NOMO-1 treated with dmso at 0.1 percent for 144 hours (cell line): ENCODE measurements around the gene EOLA2.
"Not testable (repeated sequence)": the region's sequence is repeated elsewhere in the genome, so short reads cannot be mapped to it uniquely, and the experiment has no call there.

Experiments
- DNase-seq: peaks from one replicate; lab custom pipeline; 2025; ENCODE audit not compliant: unreplicated experiment; lab: John Stamatoyannopoulos, UW

The EOLA2 gene

DNA sequence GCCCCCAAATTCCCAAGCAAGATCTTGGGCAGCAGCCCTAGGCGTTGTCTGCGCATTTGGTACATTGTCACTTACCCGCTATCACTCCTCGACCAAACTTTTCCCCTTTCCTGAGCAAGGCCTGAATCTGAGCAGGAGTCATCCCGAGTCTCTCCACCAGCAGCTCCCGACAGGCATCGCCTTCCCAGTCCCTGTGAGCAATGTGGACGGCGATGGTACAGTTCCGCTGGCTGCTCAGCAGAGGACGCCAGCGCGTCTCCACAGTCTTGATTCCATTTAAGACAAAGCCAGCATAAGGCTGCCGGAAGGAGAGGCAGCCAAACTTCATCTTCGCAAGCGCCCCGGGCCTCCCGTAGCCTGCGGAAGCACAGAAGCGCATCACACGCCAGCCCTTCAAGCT lies 4.7 kb downstream of the EOLA2 start:
- DNase-seq = not testable (repeated sequence)

DNA sequence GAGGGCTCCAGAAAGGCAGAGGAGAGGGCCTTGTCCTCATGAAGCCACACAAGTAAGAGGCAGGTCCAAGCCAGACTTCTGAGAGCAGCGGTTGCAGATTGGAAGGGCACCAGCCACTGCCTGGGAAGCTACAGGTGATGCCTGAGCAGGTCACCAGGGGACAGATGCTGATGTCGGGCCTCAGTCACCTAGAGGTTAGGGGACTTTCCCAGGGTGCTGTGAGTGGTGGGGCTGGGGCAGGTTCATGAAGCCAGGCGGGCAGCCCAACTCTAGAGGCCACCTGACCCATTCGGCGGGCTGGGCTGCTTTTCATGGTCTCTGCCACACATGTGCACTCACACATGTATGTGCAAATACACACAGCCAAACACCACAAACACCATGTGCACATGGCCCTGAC lies 5.3 kb downstream of the EOLA2 start:
- DNase-seq = not testable (repeated sequence)

DNA sequence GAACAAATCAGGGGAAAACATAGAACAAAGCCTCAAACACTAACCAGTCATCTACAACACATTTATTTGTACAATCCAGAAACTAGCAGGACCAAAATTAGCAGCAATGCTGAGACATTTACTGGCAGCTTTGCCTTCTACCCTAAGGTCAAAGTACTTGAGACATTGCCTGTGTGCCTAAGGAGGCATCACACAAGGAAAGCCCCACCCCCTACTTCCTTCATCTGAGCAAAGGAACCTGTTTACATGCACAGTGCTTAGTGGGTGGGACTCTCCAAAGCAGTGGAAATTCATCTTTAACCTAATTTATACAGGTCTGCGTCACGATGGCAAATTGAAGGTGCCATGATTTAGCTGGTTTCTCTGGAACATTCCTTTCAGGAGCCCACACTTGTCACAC lies 6.1 kb downstream of the EOLA2 start:
- not testable (repeated sequence) for DNase-seq

DNA sequence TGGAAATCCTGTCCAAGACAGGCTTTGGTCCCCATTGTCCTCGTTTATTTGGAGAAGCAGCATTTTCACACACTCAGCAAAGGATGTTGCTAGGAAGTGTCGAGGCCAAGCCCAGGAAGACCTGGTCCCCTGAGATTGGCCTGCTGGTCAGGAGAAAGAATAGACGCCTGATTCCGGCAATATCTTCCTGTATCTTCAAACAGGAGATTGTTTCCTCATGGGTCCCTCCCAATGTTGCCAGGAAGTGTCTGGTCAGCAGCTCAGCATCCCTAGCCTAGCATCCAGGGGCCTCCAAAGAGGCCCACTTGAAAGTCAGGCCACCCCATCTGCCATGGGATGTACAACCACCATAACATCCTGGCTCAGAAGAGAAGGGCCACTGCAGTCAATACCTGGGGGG lies 6.9 kb downstream of the EOLA2 start:
- not testable (repeated sequence) for DNase-seq

DNA sequence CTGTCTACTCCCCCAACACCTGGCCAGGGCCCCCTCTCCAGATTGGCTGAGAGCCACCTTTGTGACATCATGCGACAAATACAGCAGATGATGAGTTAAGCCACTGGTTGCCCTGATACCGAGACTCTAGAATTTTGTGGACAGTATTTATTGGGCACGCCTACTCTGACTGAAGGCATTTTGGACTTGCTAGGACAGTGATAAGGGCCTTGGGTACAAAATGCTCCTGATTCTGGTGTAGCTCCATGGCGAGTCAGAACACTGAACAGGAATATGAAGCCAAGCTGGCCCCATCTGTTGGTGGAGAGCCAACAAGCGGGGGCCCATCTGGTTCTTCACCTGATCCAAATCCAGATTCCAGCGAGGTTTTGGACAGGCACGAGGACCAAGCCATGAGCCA lies 8.9 kb downstream of the EOLA2 start, which contains the start of gene HSFX4:
TSS of gene HSFX4 (plus strand) at position 174 of the 400 bp plus-strand sequence. CDS start at position 246, 72 bp downstream.
- not testable (repeated sequence) for DNase-seq

DNA sequence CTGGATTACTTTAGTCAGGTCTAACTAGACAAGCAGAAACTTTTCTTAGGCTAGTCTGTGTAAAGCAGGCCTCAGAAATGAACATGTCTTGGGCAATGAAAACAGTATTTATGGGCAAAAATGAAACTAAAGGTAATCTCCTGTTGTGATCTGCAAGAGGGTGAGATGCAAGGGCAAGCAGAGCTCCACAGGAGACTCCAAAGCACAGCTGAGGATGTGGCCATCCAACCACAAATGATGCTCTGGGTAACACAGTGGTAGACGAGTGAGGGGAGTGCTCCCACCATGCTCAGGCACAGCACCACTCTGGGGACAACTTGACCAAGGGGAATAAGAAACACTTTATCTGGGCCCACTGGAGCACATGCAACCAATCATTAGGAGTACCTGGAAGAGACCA lies 9.7 kb downstream of the EOLA2 start:
- DNase-seq = not testable (repeated sequence)

DNA sequence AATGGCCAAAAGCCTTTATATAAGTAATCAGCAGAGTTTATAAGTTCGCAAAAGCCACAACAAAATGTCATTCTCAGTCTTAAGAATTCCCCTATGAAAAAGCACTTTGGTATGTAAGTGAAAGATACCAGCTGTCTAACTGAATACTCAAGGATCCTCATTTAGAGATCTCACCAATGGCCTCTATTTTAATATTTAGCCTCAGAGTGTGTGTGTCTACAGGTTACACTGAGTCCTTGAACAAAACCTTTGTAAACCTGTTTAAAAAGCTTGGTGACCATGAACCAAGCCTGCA lies 10.4 kb downstream of the EOLA2 start:
- not testable (repeated sequence) for DNase-seq

DNA sequence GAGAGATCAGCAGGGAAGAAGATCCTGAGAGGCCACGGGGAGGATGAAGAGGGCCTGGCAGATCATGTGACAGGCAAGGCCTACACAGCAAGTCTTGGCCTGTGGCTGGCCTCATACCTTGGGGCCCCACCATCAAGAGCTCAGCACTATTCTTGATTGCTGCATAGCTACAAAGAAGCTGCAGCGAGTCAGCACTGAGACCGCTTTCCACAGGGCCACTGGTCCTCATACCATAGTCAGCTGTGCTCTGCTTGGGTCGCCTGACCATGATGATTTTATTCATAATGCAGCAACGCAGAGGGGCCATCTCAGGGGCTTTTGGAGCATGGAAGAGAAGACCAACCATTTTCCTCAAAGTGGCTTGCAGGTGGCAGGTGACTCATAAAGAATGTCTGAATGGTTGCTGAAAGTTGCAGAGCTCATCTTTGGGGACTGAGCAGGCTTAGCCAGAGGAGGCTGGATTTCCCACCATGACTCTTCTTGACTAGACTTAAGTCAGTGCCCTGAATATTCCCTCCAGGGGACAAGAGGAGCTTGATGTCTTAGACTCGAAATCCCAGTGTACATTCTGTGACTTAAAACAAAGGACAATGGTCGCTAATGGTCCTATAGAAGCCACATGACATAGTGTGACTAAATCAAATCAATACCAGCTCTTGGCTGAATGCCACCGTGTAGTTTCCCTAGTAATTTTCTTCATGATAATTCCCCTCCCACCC lies 10.9 kb downstream of the EOLA2 start:
- not testable (repeated sequence) for DNase-seq

DNA sequence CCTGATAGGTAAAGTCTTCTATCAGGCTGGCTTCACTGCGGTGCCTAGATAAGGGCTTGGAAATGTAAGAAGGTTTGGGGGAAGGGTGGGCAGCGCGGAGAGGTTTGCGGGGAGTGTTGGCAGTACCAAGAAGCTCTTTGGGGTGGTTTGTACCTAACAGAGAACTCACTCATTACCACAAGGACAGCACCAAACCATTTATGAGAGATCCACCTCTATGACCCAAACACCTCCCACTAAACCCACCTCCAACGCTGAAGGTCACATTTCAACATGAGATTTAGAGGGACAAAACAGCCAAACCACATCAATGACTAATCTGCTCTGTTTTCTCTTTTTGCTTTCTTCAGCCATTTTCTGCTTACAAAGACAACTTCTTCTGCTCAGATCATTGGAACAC lies 13.9 kb downstream of the EOLA2 start:
- DNase-seq = not testable (repeated sequence)

DNA sequence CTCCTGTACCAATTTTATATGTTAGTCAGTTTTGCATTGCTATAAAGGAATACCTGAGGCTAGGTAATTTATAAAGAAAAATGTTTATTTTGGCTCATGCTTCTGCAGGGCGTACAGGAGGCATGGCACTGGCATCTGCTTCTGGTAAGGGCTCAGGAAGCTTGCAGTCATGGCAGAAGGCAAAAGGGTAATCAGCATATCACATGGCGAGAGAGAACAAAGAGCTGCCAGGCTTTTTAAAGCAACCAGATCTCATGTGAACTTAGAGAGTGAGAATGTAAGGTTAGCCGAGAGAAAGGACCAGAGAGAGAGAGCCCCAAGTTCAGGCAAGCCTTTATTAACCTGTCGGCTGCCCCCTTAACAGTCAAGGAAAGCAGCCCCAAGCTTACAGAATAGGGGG lies 14.5 kb downstream of the EOLA2 start:
- DNase-seq = not testable (repeated sequence)

DNA sequence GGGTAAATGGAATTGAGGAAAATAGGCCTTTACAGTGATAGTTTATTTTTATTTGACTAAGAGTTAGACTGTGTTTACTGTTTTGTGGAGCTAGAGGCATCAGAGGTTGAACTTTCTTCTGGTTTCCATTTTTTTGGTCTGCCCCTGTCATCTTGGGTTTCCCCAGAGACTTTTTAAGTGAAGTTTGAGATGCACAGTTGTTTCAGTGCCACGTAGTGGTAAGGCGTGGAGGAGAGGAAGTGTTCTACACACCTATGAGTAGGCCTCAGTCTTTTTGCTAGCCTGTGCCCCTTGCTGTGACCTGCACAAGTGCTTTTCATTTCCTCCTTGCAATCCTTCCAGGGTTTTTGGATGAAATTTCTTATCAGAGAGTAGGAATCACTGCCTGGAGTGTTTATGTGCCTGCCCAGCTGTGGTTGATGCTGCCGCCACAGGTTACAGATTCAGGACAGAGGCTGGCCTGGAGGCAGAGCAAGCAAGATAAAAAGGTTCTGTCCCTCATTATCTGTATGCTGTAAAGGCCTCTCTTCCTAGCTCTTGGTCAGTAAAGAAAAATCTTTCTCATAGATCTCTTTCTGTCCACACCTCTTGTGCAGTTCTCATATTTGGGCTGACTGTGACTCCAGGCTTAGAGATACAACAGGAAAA lies 21.4 kb downstream of the EOLA2 start:
- no peak for DNase-seq

DNA sequence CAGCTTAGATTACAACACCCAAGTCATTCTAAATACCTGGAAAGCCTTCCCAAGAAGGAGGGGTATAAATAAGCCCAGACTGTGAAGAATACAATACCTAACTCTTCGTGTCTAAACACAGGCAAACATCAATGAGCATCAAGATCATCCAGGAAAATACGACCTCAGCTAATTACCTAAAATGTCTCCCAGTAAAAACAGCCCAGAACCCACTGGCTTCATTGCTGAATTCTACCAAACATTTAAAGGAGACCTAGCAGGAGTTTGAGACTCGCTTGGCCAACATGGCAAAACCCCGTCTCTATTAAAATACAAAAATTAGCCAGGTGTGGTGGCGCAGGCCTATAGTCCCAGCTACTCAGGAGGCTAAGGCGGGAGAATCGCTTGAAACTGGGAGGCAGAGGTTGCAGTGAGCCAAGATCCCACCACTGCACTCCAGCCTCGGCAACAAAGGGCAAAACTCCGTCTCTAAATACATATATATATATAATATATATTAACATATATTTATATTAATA lies 28.1 kb downstream of the EOLA2 start:
- DNase-seq = no peak

DNA sequence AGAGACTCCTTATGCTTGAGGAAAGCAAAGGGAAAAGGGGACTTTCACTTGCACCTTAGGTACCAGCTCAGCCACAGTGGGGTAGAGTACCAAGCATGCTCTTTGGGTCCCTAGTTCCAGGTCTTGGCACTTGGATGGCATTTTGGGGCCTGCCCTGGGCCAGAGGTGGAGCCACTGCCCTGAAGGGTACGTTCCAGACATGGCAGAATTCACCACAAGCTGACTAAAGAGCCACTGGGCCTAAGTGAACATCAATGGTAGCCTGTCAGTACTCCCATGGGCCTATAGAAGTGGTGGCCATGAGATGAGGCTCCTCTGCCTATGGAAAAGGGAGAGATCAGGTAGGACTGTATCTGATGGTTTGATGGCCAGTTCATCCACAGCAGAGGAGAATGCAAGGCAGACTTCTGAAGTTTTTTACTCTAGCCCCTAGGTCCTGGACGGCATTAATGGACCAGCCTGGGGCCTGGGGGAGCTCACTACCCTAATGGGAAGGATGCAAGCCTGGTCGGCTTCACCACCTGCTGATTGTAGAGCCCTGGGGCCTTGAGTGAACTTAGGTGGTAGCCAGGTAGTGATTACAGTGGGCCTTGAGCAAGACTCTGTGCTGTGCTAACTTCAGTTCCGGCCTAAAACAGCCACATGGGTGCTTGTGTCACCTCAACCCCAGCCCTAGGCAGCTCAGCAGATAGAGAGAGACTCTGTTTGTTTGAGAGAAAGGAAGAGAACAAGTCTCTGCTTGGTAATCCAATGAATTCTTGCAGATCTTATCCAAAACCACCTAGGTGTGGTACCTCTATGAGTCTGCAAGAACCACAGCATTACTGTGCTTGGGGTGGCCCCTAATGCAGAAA lies 28.7 kb downstream of the EOLA2 start:
- no peak for DNase-seq

DNA sequence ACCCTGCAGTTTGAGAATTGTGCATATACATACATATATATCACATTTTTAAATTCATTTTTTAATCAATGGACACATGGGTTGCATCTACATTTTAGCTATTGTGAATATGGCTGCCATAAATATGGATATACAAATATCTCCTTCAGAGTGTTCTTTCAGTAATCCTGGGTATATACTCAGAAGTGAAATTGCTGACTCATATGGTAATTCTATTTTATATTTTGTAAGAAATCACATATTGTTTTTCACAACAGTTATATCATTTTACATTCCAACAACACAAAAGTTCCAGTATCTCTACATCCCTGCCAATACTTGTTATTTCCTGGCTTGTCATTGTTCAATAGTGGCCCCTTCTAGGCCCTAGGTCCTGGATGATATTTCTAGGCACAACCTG lies 29.6 kb downstream of the EOLA2 start:
- no peak for DNase-seq

DNA sequence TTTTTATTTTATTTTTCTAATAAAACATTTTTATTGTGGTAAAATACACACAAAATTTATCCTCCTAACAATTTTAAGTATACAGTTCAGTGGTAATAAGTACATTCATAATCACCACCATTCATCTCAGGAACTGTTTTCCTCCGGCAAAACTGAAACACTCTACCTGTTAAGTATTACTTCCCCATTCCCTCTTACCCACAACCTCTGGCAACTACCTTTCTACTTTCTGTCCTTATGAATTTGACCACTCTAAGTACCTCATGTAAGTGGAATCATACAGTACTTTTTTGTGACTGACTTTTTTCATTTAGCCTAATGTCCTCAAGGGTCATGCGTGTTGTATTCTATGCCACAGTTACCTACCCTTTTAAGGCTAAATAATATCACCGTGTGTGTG lies 30.0 kb downstream of the EOLA2 start:
- DNase-seq = no peak

DNA sequence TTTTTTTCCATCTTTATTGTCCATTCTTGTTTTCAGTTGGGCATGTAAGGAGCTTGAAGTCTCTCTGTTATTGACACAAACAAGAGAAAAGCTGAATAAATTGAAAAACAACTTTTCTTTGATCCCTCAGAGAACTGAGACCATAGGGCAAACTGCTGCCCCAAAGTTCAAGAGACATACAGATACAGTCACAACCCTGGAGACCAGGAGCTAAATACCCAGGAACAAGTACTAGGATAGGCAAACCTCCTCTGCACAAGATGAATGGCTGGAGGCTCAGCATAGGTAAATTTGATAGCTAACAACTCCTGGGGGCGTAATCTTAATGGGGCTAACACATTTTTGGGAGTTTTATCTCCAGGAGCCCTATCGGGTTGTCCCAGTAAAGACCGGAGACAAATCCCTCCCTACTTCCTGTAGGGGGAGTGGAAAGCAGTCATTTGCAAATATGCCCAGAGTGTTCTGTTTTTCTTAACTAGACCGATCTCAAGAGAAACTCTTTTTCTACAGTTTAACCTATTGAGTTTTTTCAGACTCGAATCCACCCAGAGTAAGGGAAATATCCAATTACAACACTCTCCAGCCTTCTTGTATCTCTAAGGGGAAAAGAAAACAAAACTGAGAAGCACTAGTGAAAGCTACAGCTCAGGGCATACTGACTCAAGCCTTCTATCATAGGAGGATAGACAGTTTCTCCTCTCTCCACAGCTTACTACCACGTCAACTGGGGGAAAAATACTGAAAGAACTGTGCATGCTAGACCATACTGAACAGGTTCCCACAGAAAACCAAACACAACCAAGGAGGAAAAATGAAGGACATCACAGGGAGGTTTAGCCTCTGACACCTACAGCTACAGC lies 34.2 kb downstream of the EOLA2 start:
- DNase-seq = no peak

DNA sequence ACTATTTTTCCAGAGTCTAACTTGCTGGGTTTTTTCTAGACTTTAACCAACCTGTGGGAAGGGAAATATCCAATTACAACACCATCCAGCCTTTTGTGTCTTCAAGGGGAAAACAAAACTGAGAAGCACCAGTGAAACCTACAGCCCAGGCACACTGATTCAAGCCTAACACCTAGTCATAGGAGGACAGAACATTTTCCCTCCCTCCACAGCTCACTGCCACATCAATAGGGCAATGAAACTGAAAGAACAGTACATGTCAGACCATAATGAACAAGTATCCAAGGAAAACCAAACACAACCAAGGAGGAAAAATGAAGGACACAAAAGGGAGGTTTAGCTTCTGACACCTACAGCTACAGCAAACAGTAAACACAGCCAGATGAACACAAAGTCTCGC lies 39.7 kb downstream of the EOLA2 start:
- no peak for DNase-seq

DNA sequence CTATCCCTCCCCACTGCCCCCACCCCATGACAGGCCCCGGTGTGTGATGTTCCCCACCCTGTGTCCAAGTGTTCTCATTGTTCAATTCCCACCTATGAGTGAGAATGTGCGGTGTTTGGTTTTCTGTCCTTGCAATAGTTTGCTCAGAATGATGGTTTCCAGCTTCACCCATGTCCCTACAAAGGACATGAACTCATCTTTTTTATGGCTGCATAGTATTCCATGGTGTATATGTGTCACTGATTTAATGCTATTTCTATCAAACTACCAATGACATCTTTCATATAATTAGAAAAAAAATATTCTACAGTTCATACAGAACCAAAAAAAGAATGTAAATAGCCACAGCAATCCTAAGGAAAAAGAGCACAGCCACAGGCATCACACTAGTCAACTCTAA lies 47.5 kb downstream of the EOLA2 start:
- DNase-seq = not testable (repeated sequence)
